ENCODE measurements around the gene MIXL1.
A peak's percentile ranks its signal among the peaks of the same experiment; 100 is the strongest.

Gene MIXL1

GRCh38 chr1:226203655-226204054, 19.8 kb upstream of the MIXL1 start:
- no peaks in the 10 kb centered on the region for H3F3A ChIP-seq (ENCODE audit: low read depth)
- H3K4me1 ChIP-seq (ENCODE audit: insufficient read depth, low read length, poor library complexity, severe bottlenecking): no peaks in the 10 kb centered on the region
- no peaks in the 10 kb centered on the region for H4K20me1 ChIP-seq (ENCODE audit: insufficient read depth, low read length, poor library complexity, severe bottlenecking)
- TF ChIP-seq, protein P1, sequence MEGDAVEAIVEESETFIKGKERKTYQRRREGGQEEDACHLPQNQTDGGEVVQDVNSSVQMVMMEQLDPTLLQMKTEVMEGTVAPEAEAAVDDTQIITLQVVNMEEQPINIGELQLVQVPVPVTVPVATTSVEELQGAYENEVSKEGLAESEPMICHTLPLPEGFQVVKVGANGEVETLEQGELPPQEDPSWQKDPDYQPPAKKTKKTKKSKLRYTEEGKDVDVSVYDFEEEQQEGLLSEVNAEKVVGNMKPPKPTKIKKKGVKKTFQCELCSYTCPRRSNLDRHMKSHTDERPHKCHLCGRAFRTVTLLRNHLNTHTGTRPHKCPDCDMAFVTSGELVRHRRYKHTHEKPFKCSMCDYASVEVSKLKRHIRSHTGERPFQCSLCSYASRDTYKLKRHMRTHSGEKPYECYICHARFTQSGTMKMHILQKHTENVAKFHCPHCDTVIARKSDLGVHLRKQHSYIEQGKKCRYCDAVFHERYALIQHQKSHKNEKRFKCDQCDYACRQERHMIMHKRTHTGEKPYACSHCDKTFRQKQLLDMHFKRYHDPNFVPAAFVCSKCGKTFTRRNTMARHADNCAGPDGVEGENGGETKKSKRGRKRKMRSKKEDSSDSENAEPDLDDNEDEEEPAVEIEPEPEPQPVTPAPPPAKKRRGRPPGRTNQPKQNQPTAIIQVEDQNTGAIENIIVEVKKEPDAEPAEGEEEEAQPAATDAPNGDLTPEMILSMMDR (conservative IDR thresholded peaks at IDR 0.05; ENCODE audit: low read length): no peak
- no peak for TF ChIP-seq EZH2phosphoT487 (IDR thresholded peaks at IDR 0.05; ENCODE audit: borderline replicate concordance)
- peak overlapping the region; percentile 65 for H2AFZ ChIP-seq (ENCODE audit: low read length)
- H3K4me3 ChIP-seq (ENCODE audit: low read length, poor library complexity, severe bottlenecking): no peak overlapping the region
- H3K9ac ChIP-seq (ENCODE audit: low read depth, low read length, poor library complexity, severe bottlenecking): no peak overlapping the region
- no peaks in the 10 kb centered on the region for H3K36me3 ChIP-seq (ENCODE audit: insufficient read depth, low read length)
- no peaks in the 10 kb centered on the region for H3K9me2 ChIP-seq (replicated peaks; ENCODE audit: low read depth, low read length)
- no peaks in the 10 kb centered on the region for H3K9me3 ChIP-seq (ENCODE audit: insufficient read depth, low read depth, low read length)
- no peak overlapping the region for H3K4me2 ChIP-seq (ENCODE audit: low read depth, low read length, poor library complexity, severe bottlenecking)
- no peaks in the 10 kb centered on the region for H3K79me2 ChIP-seq (ENCODE audit: insufficient read depth, low read length)
- no peaks in the 10 kb centered on the region for H3K27me3 ChIP-seq (ENCODE audit: insufficient read depth, low read length, poor library complexity, severe bottlenecking)

- H3K4me3 ChIP-seq (ENCODE audit: low read length, poor library complexity, severe bottlenecking): no peak overlapping the region
- no peak overlapping the region for H3K9ac ChIP-seq (ENCODE audit: low read depth, low read length, poor library complexity, severe bottlenecking)
- H3K79me2 ChIP-seq (ENCODE audit: insufficient read depth, low read length): no peaks in the 10 kb centered on the region
- H4K20me1 ChIP-seq (ENCODE audit: insufficient read depth, low read length, poor library complexity, severe bottlenecking): no peaks in the 10 kb centered on the region
- no peaks in the 10 kb centered on the region for H3K9me2 ChIP-seq (replicated peaks; ENCODE audit: low read depth, low read length)
- TF ChIP-seq, protein P1 (conservative IDR thresholded peaks at IDR 0.05; ENCODE audit: low read length): no peak
- TF ChIP-seq EZH2phosphoT487 (IDR thresholded peaks at IDR 0.05; ENCODE audit: borderline replicate concordance): no peak
- no peaks in the 10 kb centered on the region for H3K27me3 ChIP-seq (ENCODE audit: insufficient read depth, low read length, poor library complexity, severe bottlenecking)
- no peak overlapping the region for H3K4me2 ChIP-seq (ENCODE audit: low read depth, low read length, poor library complexity, severe bottlenecking)
- H3K36me3 ChIP-seq (ENCODE audit: insufficient read depth, low read length): no peaks in the 10 kb centered on the region
- no peak overlapping the region; the same call in 1 of the 2 replicates for H2AFZ ChIP-seq (ENCODE audit: low read length)
- no peaks in the 10 kb centered on the region for H3K9me3 ChIP-seq (ENCODE audit: insufficient read depth, low read depth, low read length)
- H3K4me1 ChIP-seq (ENCODE audit: insufficient read depth, low read length, poor library complexity, severe bottlenecking): no peaks in the 10 kb centered on the region
- H3F3A ChIP-seq (ENCODE audit: low read depth): no peaks in the 10 kb centered on the region
These were observed 19.3 kb upstream of the MIXL1 start for GRCh38 chr1:226204198-226204597.

DNA sequence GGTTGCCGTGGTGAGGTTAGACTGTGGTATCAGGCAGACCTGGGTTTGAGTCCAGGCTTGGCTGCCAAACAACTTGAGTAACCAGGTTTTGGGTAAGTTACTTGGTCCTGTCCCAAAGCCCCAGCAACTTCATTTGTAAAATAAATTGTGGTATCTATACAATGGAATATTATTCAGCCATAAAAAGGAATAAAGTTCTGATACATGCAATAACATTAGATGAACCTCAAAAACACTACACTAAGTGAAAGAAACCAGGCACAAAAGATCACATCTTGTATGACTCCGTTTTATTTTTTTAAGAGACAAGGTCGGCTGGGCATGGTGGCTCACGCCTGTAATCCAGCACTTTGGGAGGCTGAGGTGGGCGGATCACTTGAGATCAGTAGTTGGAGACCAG, 16.4 kb upstream of the MIXL1 start:
- Histone ChIP-seq H2AFZ (ENCODE audit: low read length) (no peak overlapping the region), H3K4me2 (ENCODE audit: low read depth, low read length, poor library complexity, severe bottlenecking) (no peak overlapping the region), H3K36me3 (ENCODE audit: insufficient read depth, low read length) (no peaks in the 10 kb centered on the region), H3K9ac (ENCODE audit: low read depth, low read length, poor library complexity, severe bottlenecking) (no peak overlapping the region), H3K9me2 (replicated peaks; ENCODE audit: low read depth, low read length) (no peaks in the 10 kb centered on the region), H3K4me3 (ENCODE audit: low read length, poor library complexity, severe bottlenecking) (no peak overlapping the region), H4K20me1 (ENCODE audit: insufficient read depth, low read length, poor library complexity, severe bottlenecking) (no peaks in the 10 kb centered on the region), H3K27me3 (ENCODE audit: insufficient read depth, low read length, poor library complexity, severe bottlenecking) (no peaks in the 10 kb centered on the region), H3K79me2 (ENCODE audit: insufficient read depth, low read length) (no peaks in the 10 kb centered on the region), H3K9me3 (ENCODE audit: insufficient read depth, low read depth, low read length) (no peaks in the 10 kb centered on the region), H3K4me1 (ENCODE audit: insufficient read depth, low read length, poor library complexity, severe bottlenecking) (no peaks in the 10 kb centered on the region), H3F3A (ENCODE audit: low read depth) (no peaks in the 10 kb centered on the region)
- TF ChIP-seq, protein P1 (conservative IDR thresholded peaks at IDR 0.05; ENCODE audit: low read length): no peak
- TF ChIP-seq EZH2phosphoT487 (IDR thresholded peaks at IDR 0.05; ENCODE audit: borderline replicate concordance): no peak

Data from Loucy (cell line).